ENCODE results near the gene PPM1H. TPM values are rescaled to one million over a fixed set of nuclear protein-coding genes. Genes with fewer than 3 reads are reported as not detected.

The PPM1H gene
- total RNA-seq, 1 experiment from 2014 or later, result 37.1 TPM

DNA sequence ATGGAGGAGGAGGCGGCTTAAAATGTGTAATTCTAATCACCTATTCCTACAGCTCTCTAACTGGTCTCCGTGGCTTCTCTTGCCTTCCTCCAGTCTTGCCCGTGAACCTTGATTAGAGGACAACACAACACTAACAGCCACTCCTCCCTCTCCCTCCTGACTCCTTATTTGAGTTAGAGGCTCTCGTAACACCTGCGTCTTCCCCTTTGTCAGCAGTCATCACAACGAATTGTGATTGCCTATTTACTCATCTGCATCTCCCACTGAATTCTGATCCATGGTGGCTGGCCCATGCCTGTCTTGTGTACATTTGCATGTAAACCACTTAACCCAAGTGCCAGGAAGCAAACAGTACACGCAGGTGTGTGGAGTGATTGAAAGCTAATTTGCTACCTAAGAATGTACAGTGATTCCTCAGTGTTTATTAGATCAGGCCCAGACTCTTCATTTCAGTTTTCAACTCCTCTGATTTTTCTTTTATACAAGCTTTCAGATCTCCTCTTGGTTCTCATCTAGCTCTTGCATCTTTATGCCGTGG is 313.8 kb downstream of the PPM1H start (continued):
- TF ChIP-seq, protein P1, sequence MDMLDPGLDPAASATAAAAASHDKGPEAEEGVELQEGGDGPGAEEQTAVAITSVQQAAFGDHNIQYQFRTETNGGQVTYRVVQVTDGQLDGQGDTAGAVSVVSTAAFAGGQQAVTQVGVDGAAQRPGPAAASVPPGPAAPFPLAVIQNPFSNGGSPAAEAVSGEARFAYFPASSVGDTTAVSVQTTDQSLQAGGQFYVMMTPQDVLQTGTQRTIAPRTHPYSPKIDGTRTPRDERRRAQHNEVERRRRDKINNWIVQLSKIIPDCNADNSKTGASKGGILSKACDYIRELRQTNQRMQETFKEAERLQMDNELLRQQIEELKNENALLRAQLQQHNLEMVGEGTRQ (CRISPR knock-in tag; IDR thresholded peaks at IDR 0.05), result no peak
- no peak for TF ChIP-seq TCF7 (CRISPR knock-in tag; IDR thresholded peaks at IDR 0.05; ENCODE audit: low read depth)
- no peak for TF ChIP-seq GTF2I (CRISPR knock-in tag; conservative IDR thresholded peaks at IDR 0.05)
- no peak for TF ChIP-seq NFYB (CRISPR knock-in tag; conservative IDR thresholded peaks at IDR 0.05; ENCODE audit: low read depth)
- TF ChIP-seq, protein P2, sequence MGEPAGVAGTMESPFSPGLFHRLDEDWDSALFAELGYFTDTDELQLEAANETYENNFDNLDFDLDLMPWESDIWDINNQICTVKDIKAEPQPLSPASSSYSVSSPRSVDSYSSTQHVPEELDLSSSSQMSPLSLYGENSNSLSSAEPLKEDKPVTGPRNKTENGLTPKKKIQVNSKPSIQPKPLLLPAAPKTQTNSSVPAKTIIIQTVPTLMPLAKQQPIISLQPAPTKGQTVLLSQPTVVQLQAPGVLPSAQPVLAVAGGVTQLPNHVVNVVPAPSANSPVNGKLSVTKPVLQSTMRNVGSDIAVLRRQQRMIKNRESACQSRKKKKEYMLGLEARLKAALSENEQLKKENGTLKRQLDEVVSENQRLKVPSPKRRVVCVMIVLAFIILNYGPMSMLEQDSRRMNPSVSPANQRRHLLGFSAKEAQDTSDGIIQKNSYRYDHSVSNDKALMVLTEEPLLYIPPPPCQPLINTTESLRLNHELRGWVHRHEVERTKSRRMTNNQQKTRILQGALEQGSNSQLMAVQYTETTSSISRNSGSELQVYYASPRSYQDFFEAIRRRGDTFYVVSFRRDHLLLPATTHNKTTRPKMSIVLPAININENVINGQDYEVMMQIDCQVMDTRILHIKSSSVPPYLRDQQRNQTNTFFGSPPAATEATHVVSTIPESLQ (CRISPR knock-in tag; IDR thresholded peaks at IDR 0.05), result no peak
- TF ChIP-seq, protein P3, sequence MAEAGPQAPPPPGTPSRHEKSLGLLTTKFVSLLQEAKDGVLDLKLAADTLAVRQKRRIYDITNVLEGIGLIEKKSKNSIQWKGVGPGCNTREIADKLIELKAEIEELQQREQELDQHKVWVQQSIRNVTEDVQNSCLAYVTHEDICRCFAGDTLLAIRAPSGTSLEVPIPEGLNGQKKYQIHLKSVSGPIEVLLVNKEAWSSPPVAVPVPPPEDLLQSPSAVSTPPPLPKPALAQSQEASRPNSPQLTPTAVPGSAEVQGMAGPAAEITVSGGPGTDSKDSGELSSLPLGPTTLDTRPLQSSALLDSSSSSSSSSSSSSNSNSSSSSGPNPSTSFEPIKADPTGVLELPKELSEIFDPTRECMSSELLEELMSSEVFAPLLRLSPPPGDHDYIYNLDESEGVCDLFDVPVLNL (CRISPR knock-in tag; IDR thresholded peaks at IDR 0.05; ENCODE audit: borderline replicate concordance, low read depth), result no peak

DNA sequence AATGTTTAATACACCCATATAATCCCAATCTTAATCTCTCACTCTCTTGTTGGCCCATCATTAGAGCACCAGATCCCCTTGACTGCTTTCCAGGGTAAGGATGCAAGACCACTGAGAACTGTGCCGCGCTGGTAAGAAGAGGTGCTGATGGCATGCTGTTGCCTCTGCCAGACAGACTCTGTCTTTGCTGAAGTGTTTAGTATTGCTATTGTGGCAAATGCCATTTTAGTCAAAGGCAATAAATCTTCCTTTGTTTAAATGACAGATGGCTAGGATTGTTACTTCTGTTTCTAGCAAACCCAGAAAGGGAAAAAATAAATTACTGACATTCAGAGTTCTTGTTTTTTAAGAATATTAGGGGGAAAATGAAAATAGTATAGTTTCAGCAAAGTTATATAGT is 316.0 kb downstream of the PPM1H start:
- Mint-ChIP-seq H3K27me3 (ENCODE audit: low read depth) (no peaks in the 10 kb centered on the region; the same call in 1 of the 2 replicates), H3K4me1 (peaks cover 26% of the 10 kb centered on the region)
- CTCF ChIA-PET, result interaction anchor here (1.5 to 1.8 kb wide), 2 partner anchors 38 to 450 kb away, joined by 4 to 7 read pairs; no protein-coding TSS in a partner anchor

More for the DNA sequence above, 316.0 kb downstream of the PPM1H start:
- ATAC-seq, result no peak
- Mint-ChIP-seq H3K27ac (no peak overlapping the region), H3K9me3 (no peaks in the 10 kb centered on the region), H3K36me3 (no peaks in the 10 kb centered on the region), H3K4me3 (no peak overlapping the region)
- DNase-seq (ENCODE audit: low spot score), result no peak
- POLR2A ChIA-PET, result interaction anchor here (0.6 kb wide), 1 partner anchor 9 kb away, joined by 4 read pairs; no protein-coding TSS in a partner anchor
- TF ChIP-seq SOX15 (CRISPR knock-in tag; IDR thresholded peaks at IDR 0.05), result no peak
- TF ChIP-seq, protein P2 (CRISPR knock-in tag; IDR thresholded peaks at IDR 0.05), result no peak
- TF ChIP-seq, protein P4, sequence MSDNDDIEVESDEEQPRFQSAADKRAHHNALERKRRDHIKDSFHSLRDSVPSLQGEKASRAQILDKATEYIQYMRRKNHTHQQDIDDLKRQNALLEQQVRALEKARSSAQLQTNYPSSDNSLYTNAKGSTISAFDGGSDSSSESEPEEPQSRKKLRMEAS (CRISPR knock-in tag; IDR thresholded peaks at IDR 0.05), result no peak
- TF ChIP-seq RORB (CRISPR knock-in tag; IDR thresholded peaks at IDR 0.05), result no peak
- TF ChIP-seq SMAD4 (CRISPR knock-in tag; IDR thresholded peaks at IDR 0.05), result no peak
- TF ChIP-seq, protein P5, sequence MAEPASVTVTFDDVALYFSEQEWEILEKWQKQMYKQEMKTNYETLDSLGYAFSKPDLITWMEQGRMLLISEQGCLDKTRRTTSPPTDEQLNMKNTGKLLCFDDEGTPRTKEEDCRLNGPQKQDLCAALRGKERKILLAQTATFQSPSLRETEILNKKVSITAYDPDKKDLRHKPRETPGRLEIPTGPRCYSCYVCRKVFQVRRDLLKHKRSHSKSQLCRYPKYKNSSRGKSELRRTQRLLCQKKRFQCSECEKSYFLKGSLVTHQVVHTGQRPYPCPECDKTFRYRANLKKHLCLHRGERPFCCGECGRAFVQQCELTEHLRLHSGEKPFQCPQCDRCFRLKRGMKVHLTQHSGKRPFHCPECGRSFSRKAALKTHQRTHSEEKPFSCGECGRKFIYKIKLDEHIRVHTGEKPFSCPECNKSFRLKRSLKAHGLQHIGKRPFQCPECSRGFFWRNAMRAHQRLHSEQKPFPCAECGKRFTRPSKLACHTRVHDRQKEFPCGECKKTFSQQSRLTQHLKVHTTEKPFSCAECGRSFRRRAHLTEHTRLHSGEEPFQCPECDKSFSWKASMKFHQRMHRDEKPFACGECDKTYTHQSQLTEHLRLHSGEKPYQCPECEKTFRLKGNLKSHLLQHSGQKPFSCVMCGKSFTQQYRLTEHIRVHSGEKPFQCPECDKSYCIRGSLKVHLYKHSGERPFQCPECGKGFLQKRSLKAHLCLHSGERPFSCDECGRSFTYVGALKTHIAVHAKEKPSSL (CRISPR knock-in tag; conservative IDR thresholded peaks at IDR 0.05), result no peak
- TF ChIP-seq GTF2I (CRISPR knock-in tag; conservative IDR thresholded peaks at IDR 0.05), result no peak
- TF ChIP-seq ZNF263 (CRISPR knock-in tag; IDR thresholded peaks at IDR 0.05; ENCODE audit: low read depth), result no peak
- no peak for TF ChIP-seq CREB1 (CRISPR knock-in tag; IDR thresholded peaks at IDR 0.05)
- no peak for TF ChIP-seq ZNF232 (CRISPR knock-in tag; IDR thresholded peaks at IDR 0.05)
- TF ChIP-seq, protein P6, sequence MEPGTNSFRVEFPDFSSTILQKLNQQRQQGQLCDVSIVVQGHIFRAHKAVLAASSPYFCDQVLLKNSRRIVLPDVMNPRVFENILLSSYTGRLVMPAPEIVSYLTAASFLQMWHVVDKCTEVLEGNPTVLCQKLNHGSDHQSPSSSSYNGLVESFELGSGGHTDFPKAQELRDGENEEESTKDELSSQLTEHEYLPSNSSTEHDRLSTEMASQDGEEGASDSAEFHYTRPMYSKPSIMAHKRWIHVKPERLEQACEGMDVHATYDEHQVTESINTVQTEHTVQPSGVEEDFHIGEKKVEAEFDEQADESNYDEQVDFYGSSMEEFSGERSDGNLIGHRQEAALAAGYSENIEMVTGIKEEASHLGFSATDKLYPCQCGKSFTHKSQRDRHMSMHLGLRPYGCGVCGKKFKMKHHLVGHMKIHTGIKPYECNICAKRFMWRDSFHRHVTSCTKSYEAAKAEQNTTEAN (CRISPR knock-in tag; IDR thresholded peaks at IDR 0.05), result no peak

All from WTC11 (cell line).